Measurements from ENCODE around the gene GLG1.

Gene GLG1

GRCh38 chr16:74455619-74456289, 151.2 kb downstream of the GLG1 start (continued):
- TF ChIP-seq CREB5 (CRISPR knock-in tag; IDR thresholded peaks at IDR 0.05; ENCODE audit: low read depth) = no peak

- no peak for TF ChIP-seq ZNF565 (CRISPR knock-in tag; conservative IDR thresholded peaks at IDR 0.05; ENCODE audit: low read depth)
- no peak for TF ChIP-seq PATZ1 (CRISPR knock-in tag; IDR thresholded peaks at IDR 0.05; ENCODE audit: borderline replicate concordance)
- TF ChIP-seq CSDC2 (CRISPR knock-in tag; IDR thresholded peaks at IDR 0.05) = no peak
- no peak for TF ChIP-seq BACH2 (CRISPR knock-in tag; IDR thresholded peaks at IDR 0.05; ENCODE audit: borderline replicate concordance)
- no peak for TF ChIP-seq TCF4 (CRISPR knock-in tag; IDR thresholded peaks at IDR 0.05; ENCODE audit: borderline replicate concordance)
- no peak for TF ChIP-seq ZC3H10 (CRISPR knock-in tag; IDR thresholded peaks at IDR 0.05)
- TF ChIP-seq TSHZ2 (CRISPR knock-in tag; IDR thresholded peaks at IDR 0.05) = no peak
- TF ChIP-seq PPARA (CRISPR knock-in tag; IDR thresholded peaks at IDR 0.05; ENCODE audit: borderline replicate concordance) = no peak
- no peak for TF ChIP-seq RARB (CRISPR knock-in tag; IDR thresholded peaks at IDR 0.05)
- no peak for TF ChIP-seq ESRRG (CRISPR knock-in tag; IDR thresholded peaks at IDR 0.05)
- TF ChIP-seq POU6F1 (CRISPR knock-in tag; IDR thresholded peaks at IDR 0.05; ENCODE audit: borderline replicate concordance, low read depth) = no peak
- TF ChIP-seq ARNTL (CRISPR knock-in tag; IDR thresholded peaks at IDR 0.05; ENCODE audit: borderline replicate concordance, low read depth) = no peak
- TF ChIP-seq OSR1 (CRISPR knock-in tag; IDR thresholded peaks at IDR 0.05) = no peak
- no peak for TF ChIP-seq ZNF70 (CRISPR knock-in tag; IDR thresholded peaks at IDR 0.05)
- no peak for ATAC-seq
These were observed 151.7 kb downstream of the GLG1 start for GRCh38 chr16:74455213-74455612.

GRCh38 chr16:74451951-74452758, 154.8 kb downstream of the GLG1 start:
- ATAC-seq = no peak
- TF ChIP-seq SNAI2 (CRISPR knock-in tag; IDR thresholded peaks at IDR 0.05) = no peak
- no peak for TF ChIP-seq TCF4 (CRISPR knock-in tag; IDR thresholded peaks at IDR 0.05; ENCODE audit: borderline replicate concordance)
- no peak for TF ChIP-seq ESRRG (CRISPR knock-in tag; IDR thresholded peaks at IDR 0.05)
- no peak for TF ChIP-seq CSDC2 (CRISPR knock-in tag; IDR thresholded peaks at IDR 0.05)

- no peak for ATAC-seq
- no peak for TF ChIP-seq POU6F1 (CRISPR knock-in tag; IDR thresholded peaks at IDR 0.05; ENCODE audit: borderline replicate concordance, low read depth)
- TF ChIP-seq TSHZ2 (CRISPR knock-in tag; IDR thresholded peaks at IDR 0.05) = no peak
- no peak for TF ChIP-seq OSR1 (CRISPR knock-in tag; IDR thresholded peaks at IDR 0.05)
- no peak for TF ChIP-seq CREB5 (CRISPR knock-in tag; IDR thresholded peaks at IDR 0.05; ENCODE audit: low read depth)
- TF ChIP-seq ARNTL (CRISPR knock-in tag; IDR thresholded peaks at IDR 0.05; ENCODE audit: borderline replicate concordance, low read depth) = no peak
These were observed 155.8 kb downstream of the GLG1 start for GRCh38 chr16:74450967-74451760.

Data from SK-N-SH treated with all-trans-retinoic acid at 6 μM for 48 hours (cell line).